H1 (cell line): Measurements from ENCODE around the gene LFNG. TPM values are rescaled to one million over a fixed set of nuclear protein-coding genes. Genes with fewer than 3 reads are reported as not detected.

Source experiments
- CHD2 ChIP-seq: IDR thresholded peaks from 2 replicates; pipeline ENCODE4 v1.6.1; 2012; ENCODE audit warnings: low read length, improper control_type of control experiment
- GABPA ChIP-seq: IDR thresholded peaks from 2 replicates; pipeline ENCODE4 v1.6.1; 2011; ENCODE audit warnings: mild to moderate bottlenecking, low read length, moderate library complexity, borderline replicate concordance; ENCODE audit not compliant: insufficient read depth
- GTF2F1 ChIP-seq: IDR thresholded peaks from 2 replicates; pipeline ENCODE4 v1.6.1; 2012; ENCODE audit warnings: low read depth, low read length, improper control_type of control experiment, borderline replicate concordance
- HDAC6 ChIP-seq: IDR thresholded peaks from one replicate; pipeline ENCODE4 v1.7.1; 2012; ENCODE audit warnings: low read depth, mild to moderate bottlenecking, inconsistent platforms, low read length, moderate library complexity
- KDM5A ChIP-seq: fragments of 200-600 bp; IDR thresholded peaks from 2 replicates; pipeline ENCODE4 v1.7.1; 2012; ENCODE audit warnings: mild to moderate bottlenecking, low read length, inconsistent platforms, mixed read lengths
- POU5F1 ChIP-seq: IDR thresholded peaks from 2 replicates; pipeline ENCODE4 v1.6.1; 2011; ENCODE audit warnings: low read depth, mild to moderate bottlenecking, low read length, moderate library complexity
- RXRA ChIP-seq: IDR thresholded peaks from 2 replicates; pipeline ENCODE4 v1.6.1; 2011; ENCODE audit warnings: low read depth, mild to moderate bottlenecking, low read length, moderate library complexity; ENCODE audit not compliant: insufficient read depth
- SP2 ChIP-seq: IDR thresholded peaks from 2 replicates; pipeline ENCODE4 v1.6.1; 2012; ENCODE audit warnings: mild to moderate bottlenecking, low read length, inconsistent platforms
- TCF12 ChIP-seq: IDR thresholded peaks from 2 replicates; pipeline ENCODE4 v1.6.1; 2011; ENCODE audit warnings: low read depth, mild to moderate bottlenecking, low read length
- ZNF274 ChIP-seq: IDR thresholded peaks from 2 replicates; pipeline ENCODE4 v1.7.0; 2012; ENCODE audit warnings: low read length, borderline replicate concordance; ENCODE audit errors: extremely low read depth
- polyA plus RNA-seq, 7 experiments: library from polyadenylated mRNA; depleted of rRNA in 3 of 7; stranded (reverse) in 5 of 7; unstranded in 2 of 7; fragments of >200 nt in 5 of 7; fragments of 200-250 nt in 2 of 7; gene quantifications; 1 replicate in 5 of 7; 2 replicates in 1 of 7; 4 replicates in 1 of 7; pipeline versions ENCODE4 v1.2.1 to v1.2.3, GENCODE V29; 2011 to 2013; ENCODE audit warnings: missing spikeins in 2 of 7, mixed read lengths in 2 of 7
- total RNA-seq: library from RNA; stranded (reverse); fragmentation: NEBNext Ultra II Directional; extraction: Animal tissue kit (Norgen Biotek cat#: 25700); gene quantifications from 2 replicates; pipeline ENCODE4 v1.2.1, GENCODE V29; 2021
- TF ChIP-seq, protein P1 (sequence below): fragments of 300-600 bp; sonication (generic); IDR thresholded peaks from 2 replicates; pipeline ENCODE4 v1.7.1; 2012; ENCODE audit warnings: low read length, moderate library complexity, mild to moderate bottlenecking, inconsistent platforms; ENCODE audit not compliant: insufficient replicate concordance
- TF ChIP-seq, protein P2 (sequence below): IDR thresholded peaks from 2 replicates; pipeline ENCODE4 v1.6.1; 2012; ENCODE audit warnings: inconsistent platforms

The LFNG gene
- total and polyA plus RNA-seq, 2 of the 8 experiments (the other 6 are each of a cell fraction or from before 2014, with no cell fraction given) = 31.6 to 35.6 TPM

DNA sequence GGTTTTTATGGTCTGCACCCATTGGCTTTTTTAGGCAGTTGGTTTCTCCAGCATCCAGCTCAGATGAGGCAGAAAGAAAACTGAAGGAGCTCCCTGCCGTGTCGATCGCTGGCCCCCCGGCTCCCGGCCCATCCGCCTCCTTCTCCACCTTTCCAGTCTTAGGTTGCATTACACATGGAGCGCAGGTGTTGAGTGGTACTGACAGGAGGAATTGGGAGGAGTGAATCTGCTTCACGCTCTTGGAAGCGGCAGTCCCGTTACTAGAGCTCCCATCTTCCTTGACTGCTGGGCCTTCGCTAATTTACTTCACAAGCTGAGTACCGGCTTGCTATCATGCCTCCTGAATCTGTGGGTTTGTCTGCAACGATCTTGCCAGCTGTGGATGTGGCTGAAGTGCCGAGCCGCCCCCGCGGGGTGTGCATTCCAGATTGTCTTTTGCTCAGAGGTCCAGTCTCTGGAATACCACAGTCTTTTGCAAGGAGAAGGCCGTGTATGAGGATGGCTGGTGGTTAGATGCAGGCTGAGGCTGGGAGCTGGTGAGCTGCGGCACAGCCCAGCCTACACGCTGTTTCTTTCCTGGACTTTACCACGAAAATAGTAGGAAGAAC lies 56.3 kb downstream of the LFNG start (continued):
- TF ChIP-seq, protein P1, sequence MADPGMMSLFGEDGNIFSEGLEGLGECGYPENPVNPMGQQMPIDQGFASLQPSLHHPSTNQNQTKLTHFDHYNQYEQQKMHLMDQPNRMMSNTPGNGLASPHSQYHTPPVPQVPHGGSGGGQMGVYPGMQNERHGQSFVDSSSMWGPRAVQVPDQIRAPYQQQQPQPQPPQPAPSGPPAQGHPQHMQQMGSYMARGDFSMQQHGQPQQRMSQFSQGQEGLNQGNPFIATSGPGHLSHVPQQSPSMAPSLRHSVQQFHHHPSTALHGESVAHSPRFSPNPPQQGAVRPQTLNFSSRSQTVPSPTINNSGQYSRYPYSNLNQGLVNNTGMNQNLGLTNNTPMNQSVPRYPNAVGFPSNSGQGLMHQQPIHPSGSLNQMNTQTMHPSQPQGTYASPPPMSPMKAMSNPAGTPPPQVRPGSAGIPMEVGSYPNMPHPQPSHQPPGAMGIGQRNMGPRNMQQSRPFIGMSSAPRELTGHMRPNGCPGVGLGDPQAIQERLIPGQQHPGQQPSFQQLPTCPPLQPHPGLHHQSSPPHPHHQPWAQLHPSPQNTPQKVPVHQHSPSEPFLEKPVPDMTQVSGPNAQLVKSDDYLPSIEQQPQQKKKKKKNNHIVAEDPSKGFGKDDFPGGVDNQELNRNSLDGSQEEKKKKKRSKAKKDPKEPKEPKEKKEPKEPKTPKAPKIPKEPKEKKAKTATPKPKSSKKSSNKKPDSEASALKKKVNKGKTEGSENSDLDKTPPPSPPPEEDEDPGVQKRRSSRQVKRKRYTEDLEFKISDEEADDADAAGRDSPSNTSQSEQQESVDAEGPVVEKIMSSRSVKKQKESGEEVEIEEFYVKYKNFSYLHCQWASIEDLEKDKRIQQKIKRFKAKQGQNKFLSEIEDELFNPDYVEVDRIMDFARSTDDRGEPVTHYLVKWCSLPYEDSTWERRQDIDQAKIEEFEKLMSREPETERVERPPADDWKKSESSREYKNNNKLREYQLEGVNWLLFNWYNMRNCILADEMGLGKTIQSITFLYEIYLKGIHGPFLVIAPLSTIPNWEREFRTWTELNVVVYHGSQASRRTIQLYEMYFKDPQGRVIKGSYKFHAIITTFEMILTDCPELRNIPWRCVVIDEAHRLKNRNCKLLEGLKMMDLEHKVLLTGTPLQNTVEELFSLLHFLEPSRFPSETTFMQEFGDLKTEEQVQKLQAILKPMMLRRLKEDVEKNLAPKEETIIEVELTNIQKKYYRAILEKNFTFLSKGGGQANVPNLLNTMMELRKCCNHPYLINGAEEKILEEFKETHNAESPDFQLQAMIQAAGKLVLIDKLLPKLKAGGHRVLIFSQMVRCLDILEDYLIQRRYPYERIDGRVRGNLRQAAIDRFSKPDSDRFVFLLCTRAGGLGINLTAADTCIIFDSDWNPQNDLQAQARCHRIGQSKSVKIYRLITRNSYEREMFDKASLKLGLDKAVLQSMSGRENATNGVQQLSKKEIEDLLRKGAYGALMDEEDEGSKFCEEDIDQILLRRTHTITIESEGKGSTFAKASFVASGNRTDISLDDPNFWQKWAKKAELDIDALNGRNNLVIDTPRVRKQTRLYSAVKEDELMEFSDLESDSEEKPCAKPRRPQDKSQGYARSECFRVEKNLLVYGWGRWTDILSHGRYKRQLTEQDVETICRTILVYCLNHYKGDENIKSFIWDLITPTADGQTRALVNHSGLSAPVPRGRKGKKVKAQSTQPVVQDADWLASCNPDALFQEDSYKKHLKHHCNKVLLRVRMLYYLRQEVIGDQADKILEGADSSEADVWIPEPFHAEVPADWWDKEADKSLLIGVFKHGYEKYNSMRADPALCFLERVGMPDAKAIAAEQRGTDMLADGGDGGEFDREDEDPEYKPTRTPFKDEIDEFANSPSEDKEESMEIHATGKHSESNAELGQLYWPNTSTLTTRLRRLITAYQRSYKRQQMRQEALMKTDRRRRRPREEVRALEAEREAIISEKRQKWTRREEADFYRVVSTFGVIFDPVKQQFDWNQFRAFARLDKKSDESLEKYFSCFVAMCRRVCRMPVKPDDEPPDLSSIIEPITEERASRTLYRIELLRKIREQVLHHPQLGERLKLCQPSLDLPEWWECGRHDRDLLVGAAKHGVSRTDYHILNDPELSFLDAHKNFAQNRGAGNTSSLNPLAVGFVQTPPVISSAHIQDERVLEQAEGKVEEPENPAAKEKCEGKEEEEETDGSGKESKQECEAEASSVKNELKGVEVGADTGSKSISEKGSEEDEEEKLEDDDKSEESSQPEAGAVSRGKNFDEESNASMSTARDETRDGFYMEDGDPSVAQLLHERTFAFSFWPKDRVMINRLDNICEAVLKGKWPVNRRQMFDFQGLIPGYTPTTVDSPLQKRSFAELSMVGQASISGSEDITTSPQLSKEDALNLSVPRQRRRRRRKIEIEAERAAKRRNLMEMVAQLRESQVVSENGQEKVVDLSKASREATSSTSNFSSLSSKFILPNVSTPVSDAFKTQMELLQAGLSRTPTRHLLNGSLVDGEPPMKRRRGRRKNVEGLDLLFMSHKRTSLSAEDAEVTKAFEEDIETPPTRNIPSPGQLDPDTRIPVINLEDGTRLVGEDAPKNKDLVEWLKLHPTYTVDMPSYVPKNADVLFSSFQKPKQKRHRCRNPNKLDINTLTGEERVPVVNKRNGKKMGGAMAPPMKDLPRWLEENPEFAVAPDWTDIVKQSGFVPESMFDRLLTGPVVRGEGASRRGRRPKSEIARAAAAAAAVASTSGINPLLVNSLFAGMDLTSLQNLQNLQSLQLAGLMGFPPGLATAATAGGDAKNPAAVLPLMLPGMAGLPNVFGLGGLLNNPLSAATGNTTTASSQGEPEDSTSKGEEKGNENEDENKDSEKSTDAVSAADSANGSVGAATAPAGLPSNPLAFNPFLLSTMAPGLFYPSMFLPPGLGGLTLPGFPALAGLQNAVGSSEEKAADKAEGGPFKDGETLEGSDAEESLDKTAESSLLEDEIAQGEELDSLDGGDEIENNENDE = no peak
- TF ChIP-seq RXRA (no peak), SP2 (no peak), HDAC6 (no peak), GABPA (no peak), TCF12 (no peak), POU5F1 (no peak), CHD2 (no peak), KDM5A (no peak), GTF2F1 (no peak), ZNF274 (no peak)
- TF ChIP-seq, protein P2, sequence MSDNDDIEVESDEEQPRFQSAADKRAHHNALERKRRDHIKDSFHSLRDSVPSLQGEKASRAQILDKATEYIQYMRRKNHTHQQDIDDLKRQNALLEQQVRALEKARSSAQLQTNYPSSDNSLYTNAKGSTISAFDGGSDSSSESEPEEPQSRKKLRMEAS = no peak
